ENCODE data around the gene ANKFN1.
A peak's percentile ranks its signal among the peaks of the same experiment; 100 is the strongest.

ANKFN1 gene

GRCh38 chr17:56290101-56290801 lies 137.0 kb downstream of the ANKFN1 start:
- DNase-seq, result no peak

- no peak for DNase-seq
Observed at GRCh38 chr17:56290802-56291118, 137.5 kb downstream of the ANKFN1 start.

GRCh38 chr17:56291226-56291805 lies 138.0 kb downstream of the ANKFN1 start:
- DNase-seq, result no peak

- DNase-seq, result no peak
Observed at GRCh38 chr17:56292010-56292409, 138.7 kb downstream of the ANKFN1 start.

- no peak for DNase-seq
Observed at GRCh38 chr17:56292578-56292977, 139.3 kb downstream of the ANKFN1 start.

- DNase-seq, result no peak
Observed at GRCh38 chr17:56297184-56297583, 143.9 kb downstream of the ANKFN1 start.

- no peak for DNase-seq
Observed at GRCh38 chr17:56298846-56299245, 145.6 kb downstream of the ANKFN1 start.

GRCh38 chr17:56300144-56300543 lies 146.9 kb downstream of the ANKFN1 start:
- no peak for DNase-seq

GRCh38 chr17:56305007-56305406 lies 151.7 kb downstream of the ANKFN1 start:
- DNase-seq, result no peak

- DNase-seq, result no peak
Observed at GRCh38 chr17:56309897-56310296, 156.6 kb downstream of the ANKFN1 start.

GRCh38 chr17:56310782-56311181 lies 157.5 kb downstream of the ANKFN1 start:
- no peak for DNase-seq

GRCh38 chr17:56313201-56313600 lies 159.9 kb downstream of the ANKFN1 start:
- no peak for DNase-seq

- no peak for DNase-seq
Observed at GRCh38 chr17:56314026-56314425, 160.8 kb downstream of the ANKFN1 start.

- DNase-seq, result no peak
Observed at GRCh38 chr17:56314984-56315602, 161.8 kb downstream of the ANKFN1 start.

GRCh38 chr17:56316604-56317003 lies 163.3 kb downstream of the ANKFN1 start:
- no peak for DNase-seq

- no peak for DNase-seq
Observed at GRCh38 chr17:56317351-56318208, 164.3 kb downstream of the ANKFN1 start.

GRCh38 chr17:56319531-56319930 lies 166.3 kb downstream of the ANKFN1 start:
- DNase-seq, result peak in 1 of 2 donors; percentile 33

- no peak for DNase-seq
Observed at GRCh38 chr17:56320443-56320842, 167.2 kb downstream of the ANKFN1 start.

GRCh38 chr17:56322991-56323390 lies 169.7 kb downstream of the ANKFN1 start:
- DNase-seq, result no peak

- no peak for DNase-seq
Observed at GRCh38 chr17:56324676-56325075, 171.4 kb downstream of the ANKFN1 start.

GRCh38 chr17:56325313-56326000 lies 172.2 kb downstream of the ANKFN1 start:
- DNase-seq, result no peak

- no peak for DNase-seq
Observed at GRCh38 chr17:56326001-56326359, 172.7 kb downstream of the ANKFN1 start.

GRCh38 chr17:56347639-56348038 lies 194.4 kb downstream of the ANKFN1 start:
- DNase-seq, result no peak
